Large intestine (tissue), 3 donors: ENCODE measurements around the gene CDH13. TPM values are rescaled to one million over a fixed set of nuclear protein-coding genes. Genes with fewer than 3 reads are reported as not detected.

Source experiments
- DNase-seq, 2 donors: peaks; one replicate each; pipeline versions ENCODE4 v3.0.0 to v3.0.0-alpha.2; 2013
- H3K27ac ChIP-seq: one replicate; pipeline ENCODE4 v1.5.1; 2013; ENCODE audit warnings: low read length
- H3K27me3 ChIP-seq: 2 replicates; pipeline ENCODE4 v1.6.1; 2013; ENCODE audit warnings: low read length; ENCODE audit not compliant: control insufficient read depth, insufficient read depth
- H3K36me3 ChIP-seq: 2 replicates; pipeline ENCODE4 v1.6.1; 2013; ENCODE audit warnings: low read length; ENCODE audit not compliant: control insufficient read depth, insufficient read depth
- H3K4me1 ChIP-seq: one replicate; pipeline ENCODE4 v1.6.1; 2013; ENCODE audit warnings: low read length; ENCODE audit not compliant: control insufficient read depth, insufficient read depth
- H3K4me3 ChIP-seq: one replicate; pipeline ENCODE4 v1.5.1; 2013; ENCODE audit warnings: low read length
- H3K9me3 ChIP-seq: one replicate; pipeline ENCODE4 v1.6.1; 2013; ENCODE audit warnings: mild to moderate bottlenecking, low read depth, low read length, moderate library complexity; ENCODE audit not compliant: control insufficient read depth
- WGBS: methylation state at CpG from one replicate; pipeline ENCODE4 v1.1.5; 2013; ENCODE audit warnings: low lambda C conversion rate; ENCODE audit not compliant: insufficient coverage; 5-methylcytosine and 5-hydroxymethylcytosine counted together
- polyA plus RNA-seq: library from polyadenylated mRNA; unstranded; fragments of 120-200 nt; gene quantifications from one replicate; pipeline ENCODE4 v1.2.1, GENCODE V29; 2013

CDH13 gene
- polyA plus RNA-seq, 1 donor: 17.1 TPM

DNA sequence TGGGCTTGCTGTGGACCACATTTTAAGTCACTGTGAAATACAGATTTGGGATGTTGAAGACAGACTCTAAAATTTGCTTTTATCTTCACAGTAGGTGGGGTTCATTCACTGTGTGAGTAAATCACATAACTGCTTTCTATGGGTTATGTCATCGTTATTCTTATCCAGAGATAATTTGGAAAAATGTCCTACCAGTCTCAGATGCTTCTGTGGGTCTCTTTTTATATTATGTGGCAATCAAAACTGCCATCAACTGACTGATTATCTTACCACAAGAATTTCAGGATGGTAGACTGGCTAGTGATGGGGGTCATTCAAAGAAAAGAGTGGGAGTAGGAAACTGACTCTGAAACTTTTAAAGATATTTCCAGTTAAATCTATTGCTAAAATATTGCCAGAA, 1184.1 kb downstream of the CDH13 start:
- DNase-seq: no peak
- Histone ChIP-seq H3K9me3 (no peaks in the 10 kb centered on the region), H3K27ac (no peak overlapping the region), H3K4me3 (no peak overlapping the region), H3K27me3 (no peaks in the 10 kb centered on the region), H3K36me3 (peaks cover 21% of the 10 kb centered on the region), H3K4me1 (peaks cover 7% of the 10 kb centered on the region)
- WGBS: no CpG with 5 or more reads among the region's 1 CpG

GRCh38 chr16:83813823-83814658, 1187.3 kb downstream of the CDH13 start:
- Histone ChIP-seq H3K4me3 (no peak overlapping the region), H3K9me3 (no peaks in the 10 kb centered on the region), H3K27me3 (peaks cover 3% of the 10 kb centered on the region), H3K27ac (no peak overlapping the region), H3K36me3 (peaks cover 21% of the 10 kb centered on the region), H3K4me1 (peaks cover 5% of the 10 kb centered on the region)
- peak; percentile 15 to 47 for DNase-seq
- 33% methylated on average over 1 of the region's 13 CpGs for WGBS

GRCh38 chr16:83814659-83814985, 1187.9 kb downstream of the CDH13 start:
- Histone ChIP-seq H3K9me3 (no peaks in the 10 kb centered on the region), H3K27ac (no peak overlapping the region), H3K4me3 (no peak overlapping the region), H3K27me3 (peaks cover 3% of the 10 kb centered on the region), H3K4me1 (peaks cover 4% of the 10 kb centered on the region), H3K36me3 (peaks cover 19% of the 10 kb centered on the region)
- no peak for DNase-seq
- WGBS: no CpG with 5 or more reads among the region's 4 CpGs

GRCh38 chr16:83817022-83817421, 1190.3 kb downstream of the CDH13 start:
- peaks cover 10% of the 10 kb centered on the region for H3K36me3 ChIP-seq
- H3K9me3 ChIP-seq: no peaks in the 10 kb centered on the region
- WGBS: no CpG with 5 or more reads among the region's 12 CpGs
- no peak overlapping the region for H3K27ac ChIP-seq
- DNase-seq: no peak
- peaks cover 4% of the 10 kb centered on the region for H3K4me1 ChIP-seq
- H3K27me3 ChIP-seq: peaks cover 3% of the 10 kb centered on the region
- no peak overlapping the region for H3K4me3 ChIP-seq

DNA sequence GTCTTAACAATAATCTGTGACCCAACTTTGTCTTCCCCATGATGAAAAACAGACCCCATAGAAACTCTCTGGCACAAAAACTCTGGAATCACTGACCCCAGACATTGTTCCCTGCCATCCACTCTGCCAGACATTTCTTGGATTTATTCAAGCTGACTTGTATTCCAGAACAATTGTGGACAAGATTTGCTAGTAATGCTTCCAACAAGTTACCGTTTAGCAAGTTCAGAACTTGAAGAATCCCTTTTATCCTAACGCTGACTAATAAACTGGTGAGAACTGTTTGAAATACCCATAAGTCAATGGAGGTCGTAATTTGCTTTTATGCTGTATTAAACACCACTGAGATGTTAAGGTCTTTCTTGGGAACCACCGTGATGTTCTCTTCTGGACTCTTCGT, 1191.5 kb downstream of the CDH13 start:
- Histone ChIP-seq H3K27ac (no peak overlapping the region), H3K36me3 (no peaks in the 10 kb centered on the region), H3K4me1 (peaks cover 4% of the 10 kb centered on the region), H3K4me3 (no peak overlapping the region), H3K9me3 (no peaks in the 10 kb centered on the region), H3K27me3 (peaks cover 3% of the 10 kb centered on the region)
- WGBS: no CpG with 5 or more reads among the region's 5 CpGs
- no peak for DNase-seq

DNA sequence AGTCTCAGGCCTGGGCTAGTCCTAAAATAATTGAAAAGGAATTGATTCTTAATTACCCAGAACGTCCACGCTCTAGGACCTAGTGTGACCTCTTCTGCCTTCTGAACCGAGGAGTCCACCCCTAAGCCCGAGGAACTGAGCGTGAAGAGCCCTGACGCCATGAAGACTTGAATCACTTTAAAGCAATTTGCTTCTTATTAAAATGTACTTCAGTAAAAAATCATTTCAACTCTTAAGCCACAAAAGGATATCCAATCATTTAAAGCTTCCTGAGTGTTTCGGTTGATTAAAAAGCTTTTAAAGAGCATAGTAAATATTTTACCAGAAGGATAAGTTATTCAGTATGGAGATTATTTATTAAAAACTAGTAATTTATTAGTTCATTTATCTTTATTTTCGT, 1192.6 kb downstream of the CDH13 start:
- 91% methylated on average over 3 of the region's 8 CpGs for WGBS
- peaks cover 5% of the 10 kb centered on the region for H3K27me3 ChIP-seq
- H3K4me1 ChIP-seq: peaks cover under 1% of the 10 kb centered on the region
- no peak for DNase-seq
- no peak overlapping the region for H3K4me3 ChIP-seq
- H3K27ac ChIP-seq: no peak overlapping the region
- H3K9me3 ChIP-seq: no peaks in the 10 kb centered on the region
- no peaks in the 10 kb centered on the region for H3K36me3 ChIP-seq

DNA sequence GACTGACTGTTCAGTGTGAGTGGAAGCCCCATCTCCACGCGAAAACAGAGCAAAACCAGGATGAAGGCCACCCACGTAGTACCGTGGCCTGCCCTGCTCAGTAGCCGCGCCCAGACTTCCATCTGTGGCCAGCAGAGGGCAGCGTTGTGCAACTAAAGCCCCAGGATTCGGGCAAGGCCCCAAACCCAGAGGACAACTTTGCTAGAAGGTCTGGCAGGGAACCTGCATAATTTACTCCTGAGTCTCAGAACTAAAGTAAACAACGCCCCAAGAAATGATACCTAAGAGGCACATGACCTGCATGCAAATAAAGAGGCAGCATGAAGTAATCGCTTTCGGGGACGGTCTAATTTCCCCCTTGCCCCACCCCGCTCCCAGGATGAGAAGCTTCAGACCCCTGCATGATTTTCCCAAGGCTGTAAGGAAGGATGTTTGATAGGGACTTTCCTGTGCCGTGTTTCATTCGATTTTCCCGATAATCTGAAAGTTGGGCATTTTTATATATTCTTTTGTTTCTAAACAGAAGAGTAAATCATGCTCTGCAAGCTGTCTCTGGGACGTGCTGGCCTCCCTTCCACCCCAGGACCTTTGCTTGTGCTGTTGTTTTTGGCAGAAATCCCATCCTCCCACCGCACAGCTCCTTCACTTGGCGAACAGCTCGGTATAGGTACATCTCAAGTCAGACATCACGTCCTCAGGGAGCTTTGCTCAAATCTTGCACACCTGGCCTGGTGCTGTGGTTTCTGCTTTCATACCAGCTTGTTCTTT, 1199.6 kb downstream of the CDH13 start:
- no peak overlapping the region for H3K4me3 ChIP-seq
- DNase-seq: peak; percentile 62 to 72
- no peaks in the 10 kb centered on the region for H3K9me3 ChIP-seq
- no peak overlapping the region for H3K27ac ChIP-seq
- H3K4me1 ChIP-seq: no peaks in the 10 kb centered on the region
- no peaks in the 10 kb centered on the region for H3K36me3 ChIP-seq
- peaks cover 4% of the 10 kb centered on the region for H3K27me3 ChIP-seq
- 79% methylated on average over 4 of the region's 21 CpGs for WGBS

DNA sequence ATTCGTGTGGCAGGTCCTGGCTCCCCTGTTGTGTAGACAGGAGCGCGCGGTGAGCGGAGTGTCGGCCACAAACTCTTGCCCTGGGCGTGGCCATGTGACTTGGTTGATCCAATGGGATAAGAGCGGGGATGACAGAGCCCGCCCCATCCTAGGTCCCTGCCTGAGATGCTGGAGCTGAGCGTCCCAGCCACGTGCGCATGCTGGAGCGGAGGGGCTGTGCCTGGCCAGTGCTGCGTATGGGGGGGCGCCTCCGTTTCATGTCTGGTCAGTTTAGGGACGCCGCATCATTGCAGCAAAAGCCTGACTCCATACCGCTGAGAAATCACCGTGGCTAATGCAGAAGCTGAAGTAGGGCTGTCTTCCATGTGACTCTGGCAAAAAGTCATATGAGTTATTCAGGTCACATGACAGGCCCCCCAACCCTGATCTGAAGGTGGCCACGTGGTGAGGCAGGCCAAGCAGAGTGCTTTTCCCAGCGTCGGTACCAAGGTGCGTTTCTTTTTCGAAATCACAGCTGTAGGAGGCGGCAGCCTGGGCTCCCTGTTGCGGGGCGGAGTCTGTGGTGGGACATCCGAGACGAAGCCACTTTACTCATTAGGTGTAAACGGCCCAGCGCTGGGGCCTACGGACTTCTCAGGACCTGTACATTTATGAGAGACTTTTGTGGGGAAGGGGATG, 1203.5 kb downstream of the CDH13 start:
- no CpG with 5 or more reads among the region's 33 CpGs for WGBS
- no peak for DNase-seq
- H3K9me3 ChIP-seq: no peaks in the 10 kb centered on the region
- no peaks in the 10 kb centered on the region for H3K27me3 ChIP-seq
- H3K36me3 ChIP-seq: no peaks in the 10 kb centered on the region
- no peaks in the 10 kb centered on the region for H3K4me1 ChIP-seq
- no peak overlapping the region for H3K4me3 ChIP-seq
- no peak overlapping the region for H3K27ac ChIP-seq

DNA sequence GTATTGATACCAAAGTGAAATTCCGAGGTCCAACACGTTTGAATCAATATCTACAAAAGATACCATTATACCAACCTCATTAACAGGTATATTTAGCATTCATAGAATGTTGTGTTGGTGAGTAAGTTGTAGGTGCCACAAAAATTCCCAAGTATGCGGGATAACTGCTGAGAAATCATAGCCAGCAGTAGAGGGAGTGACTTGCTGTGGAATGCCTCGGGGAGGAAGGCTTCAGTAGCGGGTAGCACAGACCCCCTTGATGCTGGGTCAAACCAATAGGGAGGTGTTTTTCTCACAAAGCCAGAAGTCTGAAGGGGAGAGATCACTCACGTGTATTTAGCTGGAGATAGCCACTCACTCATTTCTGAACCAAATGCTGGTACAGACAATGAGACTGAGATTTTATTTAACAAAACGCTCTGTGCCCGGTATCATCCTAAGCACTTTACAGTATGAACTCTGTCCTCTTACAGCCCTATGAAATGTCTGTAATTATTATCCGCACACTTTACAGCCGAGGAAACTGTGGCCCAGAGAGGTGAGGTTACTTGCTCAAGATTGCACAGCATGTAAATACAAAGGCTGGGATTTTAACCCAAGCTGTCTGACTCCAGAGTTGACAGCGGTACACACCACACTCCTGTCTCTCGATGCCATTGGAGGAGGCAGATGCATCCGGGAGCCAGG, 1204.1 kb downstream of the CDH13 start:
- Histone ChIP-seq H3K36me3 (no peaks in the 10 kb centered on the region), H3K27me3 (no peaks in the 10 kb centered on the region), H3K4me1 (no peaks in the 10 kb centered on the region), H3K4me3 (no peak overlapping the region), H3K27ac (no peak overlapping the region), H3K9me3 (no peaks in the 10 kb centered on the region)
- no CpG with 5 or more reads among the region's 13 CpGs for WGBS
- no peak for DNase-seq

DNA sequence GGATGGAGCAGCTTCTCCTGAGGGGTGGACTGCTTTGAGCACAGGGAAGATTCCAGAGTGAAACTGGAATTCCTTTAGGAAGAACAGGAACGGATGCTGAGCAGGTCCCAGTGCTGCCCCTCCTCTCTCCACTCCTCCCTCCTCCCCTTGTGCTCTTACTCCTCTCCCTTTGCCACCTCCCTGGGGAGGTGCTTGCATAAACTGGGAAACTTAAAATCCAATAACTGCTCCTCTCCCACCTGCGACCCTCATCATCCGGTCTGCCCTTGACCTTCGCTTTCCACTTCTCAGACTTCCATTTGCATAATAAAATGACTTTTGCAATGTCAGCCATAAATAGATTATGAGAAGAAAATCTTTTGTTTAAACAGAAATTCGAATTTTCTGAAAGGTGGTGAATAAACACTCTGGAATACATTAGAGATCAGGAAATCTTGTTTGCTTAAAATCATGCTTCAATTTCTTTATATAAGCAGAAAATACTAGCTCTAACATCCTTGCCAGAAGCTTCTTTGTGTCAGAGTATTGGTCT, 1204.8 kb downstream of the CDH13 start:
- no peaks in the 10 kb centered on the region for H3K27me3 ChIP-seq
- no peaks in the 10 kb centered on the region for H3K36me3 ChIP-seq
- H3K27ac ChIP-seq: no peak overlapping the region
- no peaks in the 10 kb centered on the region for H3K9me3 ChIP-seq
- no peaks in the 10 kb centered on the region for H3K4me1 ChIP-seq
- DNase-seq: no peak
- 67% methylated on average over 1 of the region's 5 CpGs for WGBS
- no peak overlapping the region for H3K4me3 ChIP-seq
